GM18520 (cell line): ENCODE results near the gene CANX.

Experiments used
- ATAC-seq: cut with Tn5 transposase; IDR thresholded peaks from one replicate; pipeline ENCODE4 v1.9.1; 2021; ENCODE audit not compliant: unreplicated experiment

The CANX gene

GRCh38 chr5:179773686-179774040 is 74.9 kb downstream of the CANX start:
- no peak for ATAC-seq

DNA sequence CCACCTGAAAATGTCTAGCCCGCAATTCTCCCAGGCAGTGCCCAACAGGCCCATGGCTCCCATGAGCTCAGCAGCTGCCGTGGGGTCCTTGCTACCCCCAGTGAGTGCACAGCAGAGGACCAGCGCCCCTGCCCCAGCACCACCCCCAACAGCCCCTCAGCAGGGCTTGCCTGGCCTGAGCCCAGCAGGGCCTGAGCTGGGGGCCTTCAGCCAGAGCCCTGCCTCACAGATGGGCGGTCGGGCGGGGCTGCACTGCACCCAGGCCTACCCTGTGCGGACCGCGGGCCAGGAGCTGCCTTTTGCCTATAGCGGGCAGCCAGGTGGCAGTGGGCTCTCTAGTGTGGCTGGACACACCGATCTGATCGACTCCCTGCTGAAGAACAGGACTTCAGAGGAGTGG is 75.7 kb downstream of the CANX start:
- no peak for ATAC-seq

DNA sequence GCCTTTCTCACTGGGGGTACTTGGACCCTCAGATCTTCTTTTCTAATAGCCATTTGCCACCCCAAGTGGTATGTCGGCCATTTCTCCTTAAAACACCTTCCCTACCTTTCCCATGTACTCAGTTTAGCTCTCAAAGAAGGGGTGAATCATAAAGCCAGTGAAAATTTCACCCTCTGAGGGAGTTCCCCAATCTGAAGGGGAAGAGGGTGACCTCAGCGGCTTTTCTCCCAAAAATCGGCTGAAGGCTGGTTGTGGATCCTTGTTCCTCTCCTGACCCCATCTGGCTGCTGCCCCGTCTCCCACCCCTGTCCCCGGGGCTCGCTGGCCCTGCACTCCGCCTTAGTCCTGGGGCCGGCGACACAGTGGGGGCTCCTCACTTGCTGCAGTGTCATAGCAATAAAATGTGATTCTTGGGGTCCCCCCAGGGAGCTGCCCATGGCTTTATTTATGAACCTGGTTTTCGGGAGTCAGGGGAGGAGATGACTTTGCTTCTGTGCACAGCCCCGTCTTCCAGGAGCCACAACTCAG is 77.7 kb downstream of the CANX start:
- no peak for ATAC-seq

- no peak for ATAC-seq
Measured at GRCh38 chr5:179777456-179777855, 78.7 kb downstream of the CANX start.

GRCh38 chr5:179777909-179778308 is 79.1 kb downstream of the CANX start:
- no peak for ATAC-seq

DNA sequence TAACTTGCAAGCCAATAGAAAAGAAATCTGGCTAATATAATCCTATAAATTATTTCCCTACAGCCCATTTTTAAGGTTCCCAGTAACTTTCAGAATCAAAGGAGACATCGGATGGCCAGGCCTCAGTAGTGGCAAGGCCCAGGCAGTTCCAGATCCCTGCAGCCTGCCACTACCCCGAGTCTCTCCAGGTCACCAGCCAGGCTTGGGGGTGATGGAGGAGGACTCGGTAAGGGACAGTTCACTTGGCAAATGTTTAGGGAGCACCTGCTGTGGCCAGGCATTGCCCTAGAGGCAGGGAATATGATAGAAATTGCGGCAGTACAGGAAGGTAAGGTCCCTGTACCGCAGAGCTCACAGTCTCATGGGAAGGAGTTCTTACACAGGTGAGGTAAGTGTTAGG is 79.8 kb downstream of the CANX start:
- no peak for ATAC-seq

- no peak for ATAC-seq
Measured at GRCh38 chr5:179779826-179780225, 81.1 kb downstream of the CANX start.

- no peak for ATAC-seq
Measured at GRCh38 chr5:179780362-179780761, 81.6 kb downstream of the CANX start.
